GM21367 (cell line): ENCODE measurements around the gene TBCK.

Experiments
- ATAC-seq: cut with Tn5 transposase; IDR thresholded peaks from one replicate; pipeline ENCODE4 v1.9.1; 2021; ENCODE audit not compliant: unreplicated experiment

Gene TBCK

DNA sequence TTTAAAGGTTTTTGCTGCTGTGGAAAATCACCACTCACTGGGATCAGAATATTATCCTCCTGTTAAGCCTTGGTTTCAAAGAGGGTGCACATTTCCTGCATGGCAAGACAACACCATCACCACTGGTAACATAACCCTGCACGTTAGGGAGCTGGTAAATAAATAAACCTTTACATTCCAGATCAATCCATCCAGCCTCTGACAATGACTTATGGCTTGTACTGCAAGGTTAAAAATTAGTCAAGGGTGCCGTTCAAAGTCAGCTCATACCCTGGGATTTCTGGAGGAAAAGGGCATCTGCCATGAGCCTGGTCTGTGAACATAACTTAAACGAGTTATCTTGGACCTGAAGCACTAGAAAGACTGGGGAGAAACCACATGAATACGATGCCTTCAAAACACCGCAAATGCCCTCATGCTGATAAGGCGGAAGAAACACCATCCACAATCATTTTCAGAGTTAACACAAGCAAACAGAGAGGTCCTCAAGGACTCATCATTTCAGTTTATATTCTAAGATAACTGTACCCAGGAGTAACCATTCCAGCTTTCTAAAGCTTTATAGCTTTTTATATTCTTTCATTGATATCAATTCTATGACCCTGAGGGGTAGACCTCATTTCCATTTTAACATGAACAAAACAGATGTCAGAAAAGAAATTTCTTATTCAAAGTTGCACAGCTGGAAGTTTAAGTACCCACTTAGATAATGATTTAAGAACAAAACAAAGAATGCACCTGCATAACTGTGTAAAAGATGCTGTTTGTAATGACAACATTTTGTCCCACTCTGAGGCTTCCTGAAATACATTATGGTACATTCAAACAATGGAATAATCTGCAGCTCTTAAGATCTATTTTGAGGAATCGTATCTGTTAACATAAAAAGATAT, 317.6 kb downstream of the TBCK start:
- no peak for ATAC-seq

DNA sequence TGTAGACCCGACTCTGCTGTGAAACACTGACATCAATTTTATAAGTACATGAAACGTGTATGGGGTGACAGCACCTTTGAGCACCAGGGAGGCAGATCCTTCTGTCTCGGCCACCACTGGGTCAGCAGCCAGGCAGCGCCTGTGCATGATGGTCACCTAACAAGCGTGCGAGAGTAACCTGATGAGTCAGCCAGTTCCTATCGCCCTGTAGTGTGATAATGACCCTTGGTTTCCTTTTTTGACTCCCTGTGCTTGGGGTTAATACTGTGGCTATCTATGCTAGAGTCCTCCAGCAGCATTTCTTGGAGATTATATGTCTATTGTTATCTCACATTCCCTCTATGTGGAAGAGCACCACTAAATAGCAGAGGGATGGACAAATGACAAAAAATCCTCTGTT, 319.2 kb downstream of the TBCK start:
- no peak for ATAC-seq

DNA sequence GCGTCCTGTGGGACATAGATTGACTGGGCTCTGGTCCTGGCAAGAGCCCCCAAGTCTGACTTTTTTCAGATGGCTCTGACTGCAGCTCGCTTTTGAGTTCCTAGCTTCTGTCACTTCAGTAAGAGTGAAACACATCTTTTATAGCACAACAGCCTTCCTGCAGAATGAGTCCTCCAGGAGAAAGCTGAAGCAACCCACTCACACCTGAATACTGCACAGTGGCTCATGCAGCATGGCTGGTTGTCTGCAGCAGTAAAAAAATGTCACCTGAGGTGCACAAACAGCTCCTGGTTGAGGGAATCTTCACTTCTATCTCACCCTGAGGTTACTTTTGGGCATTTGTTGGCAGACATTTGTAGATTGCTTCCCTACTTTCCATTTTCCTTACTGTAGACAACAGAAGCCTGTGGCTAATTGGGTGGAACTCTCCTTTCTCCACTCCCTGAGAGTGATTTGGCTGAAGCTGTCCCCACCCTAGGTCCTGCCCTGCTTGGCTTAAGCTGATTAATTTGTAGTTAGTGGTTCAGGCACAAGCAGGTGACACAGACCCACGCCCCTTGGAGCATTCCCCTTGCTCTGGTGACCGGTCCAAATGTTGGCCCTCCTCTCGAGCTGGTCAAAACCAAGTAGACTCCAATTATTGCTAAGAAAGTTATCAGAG, 321.0 kb downstream of the TBCK start:
- ATAC-seq, result no peak

DNA sequence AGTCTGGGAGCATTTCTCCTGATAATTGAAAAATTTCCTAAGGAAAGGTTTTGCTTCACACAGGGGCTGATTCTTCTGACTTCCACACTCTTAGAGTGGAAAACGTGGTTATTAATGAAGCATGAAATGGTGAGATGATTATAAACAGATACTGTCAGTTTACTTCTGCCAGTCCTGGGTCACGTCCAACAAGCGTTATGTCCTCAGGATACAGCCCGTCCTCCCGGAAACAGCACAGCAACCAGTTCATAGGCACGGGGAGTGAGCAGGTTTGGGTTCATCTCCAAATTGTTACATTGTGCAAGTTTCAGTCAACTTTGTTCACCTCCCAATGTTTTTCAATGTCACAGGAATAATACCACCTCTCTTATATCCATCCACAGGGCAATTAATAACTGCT, 321.9 kb downstream of the TBCK start:
- no peak for ATAC-seq

DNA sequence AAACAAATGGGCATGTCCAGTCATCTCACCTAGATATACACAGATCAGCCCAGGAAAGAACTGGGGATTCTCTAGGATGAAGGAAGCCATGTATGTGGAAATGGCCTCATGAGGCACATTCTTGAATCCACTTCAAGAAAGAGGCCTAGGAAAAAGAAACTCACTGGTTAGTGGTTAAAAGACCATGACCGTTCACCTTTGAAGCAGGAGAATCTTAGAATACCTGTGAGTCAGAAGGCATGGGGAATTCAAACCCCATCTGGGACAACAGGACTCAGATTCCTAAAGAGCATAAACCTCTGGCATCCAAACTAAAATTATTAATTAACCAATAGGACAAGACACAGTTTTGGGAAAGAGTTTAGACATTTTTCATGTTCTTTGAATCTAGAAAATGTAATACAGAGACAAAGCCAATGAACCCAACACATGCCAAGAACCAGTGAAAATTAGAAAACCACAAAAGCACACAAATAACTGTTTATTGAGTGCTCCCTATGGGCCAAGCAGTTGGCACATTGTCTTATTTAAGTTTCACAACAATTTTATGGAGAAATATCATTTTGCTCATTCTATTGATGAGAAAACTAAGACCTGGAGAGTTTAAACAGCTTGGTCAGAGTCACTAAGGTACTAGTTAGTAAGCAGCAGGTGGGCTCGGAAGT, 323.2 kb downstream of the TBCK start:
- no peak for ATAC-seq

DNA sequence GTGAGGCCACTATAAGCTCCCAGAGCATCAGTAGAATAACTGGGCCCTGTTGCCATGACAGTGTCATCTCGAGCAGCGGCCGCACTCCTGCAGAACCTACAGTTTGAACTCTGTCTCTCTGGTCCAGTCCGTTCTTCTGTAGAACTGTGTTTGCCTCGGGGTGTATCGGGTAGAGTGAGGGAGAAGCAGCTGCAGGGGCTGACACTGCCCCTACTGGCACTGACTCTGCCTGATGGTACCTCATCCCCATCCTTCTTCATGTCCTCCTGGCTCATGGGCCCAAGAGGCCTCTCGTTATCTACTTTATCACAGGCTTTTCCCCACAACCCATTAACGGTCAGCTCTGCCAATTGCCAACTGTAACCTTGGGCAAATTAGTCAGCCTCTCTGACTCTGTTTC, 324.3 kb downstream of the TBCK start:
- no peak for ATAC-seq
